K562 (cell line): ENCODE data around the gene ZNF432. TPM values are rescaled to one million over a fixed set of nuclear protein-coding genes. Genes with fewer than 3 reads are reported as not detected.

ENCODE experiments used
- ARID1B ChIP-seq: fragments of 450-650 bp; IDR thresholded peaks from 2 replicates; pipeline ENCODE4 v1.6.1; 2016; ENCODE audit warnings: antibody characterized with exemption, mild to moderate bottlenecking, inconsistent platforms
- C11orf30 ChIP-seq: fragments of 450-650 bp; IDR thresholded peaks from 2 replicates; pipeline ENCODE4 v1.6.1; 2016; ENCODE audit warnings: low read depth, mild to moderate bottlenecking
- CAMTA2 ChIP-seq: fragments of 250-450 bp; sonication (Bioruptor Pico); conservative IDR thresholded peaks from 2 replicates; pipeline ENCODE4 v1.5.1; 2022
- CSDE1 ChIP-seq, 2 experiments: fragments of 450-650 bp; IDR thresholded peaks; 2 replicates each; pipeline ENCODE4 v1.6.1; 2016; ENCODE audit warnings: mild to moderate bottlenecking in 1 of 2
- ELF1 ChIP-seq: fragments of 200-800 bp; sonication (Bioruptor generic); IDR thresholded peaks from 2 replicates; pipeline ENCODE4 v1.6.1; 2016; ENCODE audit warnings: missing genetic modification characterization, missing compliant biosample characterization
- EP400 ChIP-seq: fragments of 450-650 bp; IDR thresholded peaks from 2 replicates; pipeline ENCODE4 v1.6.1; 2017; ENCODE audit warnings: antibody characterized with exemption, mild to moderate bottlenecking, moderate library complexity
- FOXK2 ChIP-seq, 2 experiments: fragments of 450-650 bp; IDR thresholded peaks in 1 of 2; conservative IDR thresholded peaks in 1 of 2; 2 replicates each; pipeline ENCODE4 v1.6.1; 2016; ENCODE audit warnings: low read depth in 2 of 2, mild to moderate bottlenecking in 1 of 2
- HNRNPLL ChIP-seq: fragments of 200-400 bp; formaldehyde crosslinking; IDR thresholded peaks from 2 replicates; pipeline ENCODE4 v1.6.1; 2017; ENCODE audit warnings: low read length, low read depth, mild to moderate bottlenecking; ENCODE audit not compliant: poor library complexity, severe bottlenecking
- MEIS2 ChIP-seq: fragments of 450-650 bp; IDR thresholded peaks from 2 replicates; pipeline ENCODE4 v1.6.1; 2014; ENCODE audit warnings: mild to moderate bottlenecking; ENCODE audit not compliant: partially characterized antibody
- MLLT1 ChIP-seq, 2 experiments: fragments of 450-650 bp; IDR thresholded peaks; 2 replicates each; pipeline ENCODE4 v1.6.1; 2016
- NR2C2 ChIP-seq, 2 experiments: fragments of 200-800 bp in 1 of 2; sonication (Bioruptor generic) in 1 of 2; sonication (generic) in 1 of 2; formaldehyde crosslinking in 1 of 2; IDR thresholded peaks; 2 replicates each; pipeline versions ENCODE4 v1.6.1 to v1.8.0; 2016 to 2022; ENCODE audit warnings: mild to moderate bottlenecking in 1 of 2, missing compliant biosample characterization in 1 of 2, missing genetic modification characterization in 1 of 2, missing genetic modification reagents in 1 of 2
- SRSF9 ChIP-seq: fragments of 200-400 bp; formaldehyde crosslinking; IDR thresholded peaks from 2 replicates; pipeline ENCODE4 v1.6.1; 2017; ENCODE audit warnings: low read depth, low read length, borderline replicate concordance
- TCF3 ChIP-seq: sonication (generic); formaldehyde crosslinking; IDR thresholded peaks from 2 replicates; pipeline ENCODE4 v1.4.0; 2020; ENCODE audit warnings: mild to moderate bottlenecking, missing genetic modification reagents
- YY1 ChIP-seq, 3 experiments: IDR thresholded peaks; 2 replicates each; pipeline ENCODE4 v1.6.1; 2011; ENCODE audit warnings: low read length in 2 of 3, mild to moderate bottlenecking in 2 of 3, moderate library complexity in 2 of 3, borderline replicate concordance in 1 of 3, control low read depth in 1 of 3, low read depth in 1 of 3; ENCODE audit not compliant: insufficient read depth in 3 of 3, insufficient replicate concordance in 2 of 3, control insufficient read depth in 1 of 3, insufficient read length in 1 of 3; ENCODE audit errors: extremely low read depth in 1 of 3
- ZNF197 ChIP-seq: fragments of 200-800 bp; sonication (Bioruptor generic); IDR thresholded peaks from 2 replicates; pipeline ENCODE4 v1.6.1; 2016; ENCODE audit warnings: low read depth, missing genetic modification characterization, missing compliant biosample characterization
- ZNF232 ChIP-seq: sonication (generic); formaldehyde crosslinking; IDR thresholded peaks from 2 replicates; pipeline ENCODE4 v1.8.0; 2022; ENCODE audit warnings: mild to moderate bottlenecking, missing genetic modification reagents
- ZNF280A ChIP-seq: fragments of 450-650 bp; IDR thresholded peaks from 2 replicates; pipeline ENCODE4 v1.6.1; 2018; ENCODE audit warnings: mild to moderate bottlenecking, low read depth; ENCODE audit not compliant: partially characterized antibody
- ZNF551 ChIP-seq: fragments of 250-450 bp; sonication (Bioruptor Pico); IDR thresholded peaks from 2 replicates; pipeline ENCODE4 v1.5.0; 2021; ENCODE audit warnings: mild to moderate bottlenecking, moderate library complexity
- ZNF639 ChIP-seq, 2 experiments: fragments of 200-800 bp in 1 of 2; sonication (Bioruptor generic) in 1 of 2; sonication (generic) in 1 of 2; formaldehyde crosslinking in 1 of 2; IDR thresholded peaks in 1 of 2; conservative IDR thresholded peaks in 1 of 2; 2 replicates each; pipeline versions ENCODE4 v1.5.0 to v1.6.1; 2016 to 2020; ENCODE audit warnings: missing compliant biosample characterization in 1 of 2, missing genetic modification characterization in 1 of 2, missing genetic modification reagents in 1 of 2
- ZNF717 ChIP-seq: fragments of 250-450 bp; sonication (Bioruptor Pico); IDR thresholded peaks from 2 replicates; pipeline ENCODE4 v1.5.0; 2021
- ZNF766 ChIP-seq: fragments of 200-800 bp; sonication (Bioruptor generic); conservative IDR thresholded peaks from 2 replicates; pipeline ENCODE4 v1.6.1; 2016; ENCODE audit warnings: missing genetic modification characterization, missing compliant biosample characterization
- polyA plus RNA-seq, 8 experiments: library from polyadenylated mRNA; depleted of rRNA in 4 of 8; stranded (reverse) in 5 of 8; unstranded in 3 of 8; fragments of >200 nt; fragmentation: Nextera tagmentation in 2 of 8; fragmentation: Illumina TruSeq in 1 of 8; extraction: Ambion mirVana in 2 of 8; extraction: Trizol in 1 of 8; gene quantifications; 2 replicates each; pipeline versions ENCODE4 v1.2.1 to v1.2.3, GENCODE V29; 2011 to 2014; ENCODE audit warnings: inconsistent platforms in 1 of 8, missing spikeins in 1 of 8
- total RNA-seq, 7 experiments: library from RNA; depleted of rRNA in 6 of 7; stranded (reverse); fragments of >200 nt in 6 of 7; fragmentation: Illumina TruSeq in 2 of 7; extraction: Trizol in 2 of 7; gene quantifications; 2 replicates each; pipeline versions ENCODE4 v1.2.1 to v1.2.3, GENCODE V29; 2011 to 2021; ENCODE audit warnings: low replicate concordance in 1 of 7

Gene ZNF432
- total and polyA plus RNA-seq, 9 of the 15 experiments (the other 6 are each of a cell fraction or from before 2014, with no cell fraction given): 2.6 to 6.8 (median 4.0) TPM

- TF ChIP-seq ELF1 (tag): peak; percentile 93
- TF ChIP-seq MLLT1 (IDR thresholded peaks at IDR 0.05): 0 out of 4 replicates have a peak, but pooled peaks of 1 of the 2 experiments have one; percentile 43
- no peak for TF ChIP-seq SRSF9
- TF ChIP-seq ZNF639 (CRISPR knock-in tag; conservative IDR thresholded peaks at IDR 0.05 in 1 of 2, IDR thresholded peaks at IDR 0.05 in 1 of 2): 0 out of 4 replicates have a peak, but pooled peaks of 1 of the 2 experiments have one; percentile 71
- TF ChIP-seq ZNF197: peak; percentile 96
- TF ChIP-seq MEIS2: no peak
- TF ChIP-seq ZNF551 (CRISPR knock-in tag): no peak
- TF ChIP-seq TCF3: 0 out of 2 replicates have a peak, but pooled peaks have one; percentile 27
- TF ChIP-seq ZNF280A: no peak
- peak; percentile 38; the same call in 1 of the 2 replicates for TF ChIP-seq EP400
- no peak for TF ChIP-seq CAMTA2 (CRISPR knock-in tag)
- TF ChIP-seq C11orf30: peak; percentile 42; the same call in 1 of the 2 replicates
- peak in 1 of 2 experiments; percentile 93; a peak in 2 of 4 replicates for TF ChIP-seq CSDE1 (IDR thresholded peaks at IDR 0.05)
- TF ChIP-seq FOXK2 (conservative IDR thresholded peaks at IDR 0.05 in 1 of 2, IDR thresholded peaks at IDR 0.05 in 1 of 2; ENCODE audit: low read depth in 2 of 2): peak; percentile 91 to 93
- TF ChIP-seq ZNF766: peak; percentile 92
- TF ChIP-seq ZNF717: no peak
- TF ChIP-seq HNRNPLL: peak; percentile 70
- TF ChIP-seq ZNF232 (CRISPR knock-in tag): 0 out of 2 replicates have a peak, but pooled peaks have one; percentile 11
- no peak for TF ChIP-seq ARID1B
- TF ChIP-seq YY1 (IDR thresholded peaks at IDR 0.05; ENCODE audit: borderline replicate concordance in 1 of 3, control insufficient read depth in 1 of 3, extremely low read depth in 1 of 3, insufficient read depth in 3 of 3, insufficient read length in 1 of 3, insufficient replicate concordance in 2 of 3, low read depth in 1 of 3, low read length in 2 of 3): peak; percentile 96 to 100 (median 100)
- no peak for TF ChIP-seq NR2C2 (CRISPR knock-in tag; IDR thresholded peaks at IDR 0.05)
- peak; percentile 61; the same call in 1 of the 2 replicates for TF ChIP-seq NR2C2 (tag; IDR thresholded peaks at IDR 0.05)
Measured at GRCh38 chr19:51986309-51987291, 62.0 kb downstream of the ZNF432 start, which contains the start of gene ZNF350 (continued).
